Trophoblast cell (in vitro differentiated cells and primary cell): ENCODE data around the gene TMCC1.
"Not testable (repeated sequence)": the region's sequence is repeated elsewhere in the genome, so short reads cannot be mapped to it uniquely, and the experiment has no call there.

Experiments
- DNase-seq, 2 donors: peaks; one replicate each; pipeline ENCODE4 v3.0.0-alpha.2; 2016
- H2AFZ ChIP-seq: 2 replicates; pipeline ENCODE4 v1.6.1; 2013; ENCODE audit warnings: low read length, moderate library complexity, mild to moderate bottlenecking; ENCODE audit not compliant: insufficient read depth, poor library complexity
- H2AK5ac ChIP-seq: 2 replicates; pipeline ENCODE4 v1.6.1; 2013; ENCODE audit warnings: mild to moderate bottlenecking, low read length
- H2BK120ac ChIP-seq: 2 replicates; pipeline ENCODE4 v1.6.1; 2013; ENCODE audit warnings: low read length, mild to moderate bottlenecking, moderate library complexity; ENCODE audit not compliant: insufficient read depth, poor library complexity
- H2BK12ac ChIP-seq: 2 replicates; pipeline ENCODE4 v1.6.1; 2013; ENCODE audit warnings: mild to moderate bottlenecking, low read length, moderate library complexity
- H2BK5ac ChIP-seq: 2 replicates; pipeline ENCODE4 v1.6.1; 2013; ENCODE audit warnings: low read length, low read depth, moderate library complexity, mild to moderate bottlenecking; ENCODE audit not compliant: poor library complexity
- H3K14ac ChIP-seq: 2 replicates; pipeline ENCODE4 v1.6.1; 2013; ENCODE audit warnings: mild to moderate bottlenecking, low read length
- H3K18ac ChIP-seq: 2 replicates; pipeline ENCODE4 v1.6.1; 2013; ENCODE audit warnings: mild to moderate bottlenecking, low read length
- H3K23ac ChIP-seq: 2 replicates; pipeline ENCODE4 v1.6.1; 2013; ENCODE audit warnings: low read length
- H3K27ac ChIP-seq: 2 replicates; pipeline ENCODE4 v1.5.1; 2013; ENCODE audit warnings: low read depth, mild to moderate bottlenecking, inconsistent platforms, low read length, moderate library complexity
- H3K27me3 ChIP-seq: 2 replicates; pipeline ENCODE4 v1.6.1; 2013; ENCODE audit warnings: inconsistent platforms, mild to moderate bottlenecking, low read length, moderate library complexity; ENCODE audit not compliant: insufficient read depth
- H3K36me3 ChIP-seq, 2 experiments: 1 replicate in 1 of 2; 2 replicates in 1 of 2; pipeline ENCODE4 v1.6.1; 2013; ENCODE audit warnings: low read length in 2 of 2, mild to moderate bottlenecking in 2 of 2, moderate library complexity in 1 of 2; ENCODE audit not compliant: insufficient read depth in 2 of 2, control insufficient read depth in 1 of 2
- H3K4ac ChIP-seq: 2 replicates; pipeline ENCODE4 v1.6.1; 2013; ENCODE audit warnings: low read depth, mild to moderate bottlenecking, low read length, moderate library complexity
- H3K4me1 ChIP-seq, 2 experiments: 1 replicate in 1 of 2; 2 replicates in 1 of 2; pipeline ENCODE4 v1.6.1; 2013; ENCODE audit warnings: low read length in 2 of 2, mild to moderate bottlenecking in 2 of 2, moderate library complexity in 1 of 2; ENCODE audit not compliant: insufficient read depth in 2 of 2, control insufficient read depth in 1 of 2
- H3K4me2 ChIP-seq: 2 replicates; pipeline ENCODE4 v1.6.1; 2013; ENCODE audit warnings: inconsistent platforms, mild to moderate bottlenecking, low read length, moderate library complexity
- H3K4me3 ChIP-seq: 2 replicates; pipeline ENCODE4 v1.5.1; 2013; ENCODE audit warnings: mild to moderate bottlenecking, low read depth, low read length, inconsistent platforms
- H3K79me1 ChIP-seq: one replicate; pipeline ENCODE4 v1.6.1; 2013; ENCODE audit warnings: low read length
- H3K79me2 ChIP-seq: 2 replicates; pipeline ENCODE4 v1.6.1; 2013; ENCODE audit warnings: low read length, mild to moderate bottlenecking; ENCODE audit not compliant: control insufficient read depth, insufficient read depth, poor library complexity
- H3K9ac ChIP-seq: 2 replicates; pipeline ENCODE4 v1.6.1; 2013; ENCODE audit warnings: mild to moderate bottlenecking, low read length
- H3K9me3 ChIP-seq: 2 replicates; pipeline ENCODE4 v1.6.1; 2013; ENCODE audit warnings: low read depth, mild to moderate bottlenecking, control low read depth, inconsistent platforms, low read length; ENCODE audit not compliant: insufficient read depth
- H4K12ac ChIP-seq: 2 replicates; pipeline ENCODE4 v1.6.1; 2013; ENCODE audit warnings: low read depth, mild to moderate bottlenecking, low read length, moderate library complexity
- H4K8ac ChIP-seq: 2 replicates; pipeline ENCODE4 v1.6.1; 2013; ENCODE audit warnings: low read depth, mild to moderate bottlenecking, low read length, moderate library complexity
- H4K91ac ChIP-seq: one replicate; pipeline ENCODE4 v1.6.1; 2013; ENCODE audit warnings: low read depth, mild to moderate bottlenecking, low read length, moderate library complexity
- WGBS: extraction: QIAGEN DNeasy Blood & Tissue Kit; methylation state at CpG from one replicate; pipeline ENCODE4 v1.1.7; 2013; ENCODE audit warnings: missing lambda C conversion rate; ENCODE audit not compliant: insufficient read length, insufficient coverage; ENCODE audit errors: extremely low coverage; 5-methylcytosine and 5-hydroxymethylcytosine counted together

The TMCC1 gene

GRCh38 chr3:129683201-129683600, 210.3 kb downstream of the TMCC1 start:
- H3K27ac ChIP-seq, result no peak overlapping the region
- H3K14ac ChIP-seq, result no peak overlapping the region

DNA sequence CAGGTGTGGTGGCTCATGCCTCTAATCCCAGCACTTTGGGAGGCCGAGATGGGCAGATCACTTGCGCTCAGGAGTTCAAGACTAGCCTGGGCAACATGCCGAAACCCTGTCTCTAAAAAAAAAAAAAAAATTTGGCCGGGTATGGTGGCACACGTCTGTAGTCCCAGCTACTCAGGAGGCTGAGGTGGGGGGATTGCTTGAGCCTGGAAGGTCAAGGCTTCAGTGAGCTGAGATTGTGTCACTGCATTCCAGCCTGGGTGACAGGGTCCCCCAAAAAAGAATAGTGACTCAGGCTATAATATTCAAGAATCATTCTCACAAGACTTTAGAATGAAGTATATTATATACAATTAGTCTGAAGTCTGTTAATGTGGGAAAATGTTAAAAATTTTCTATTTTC, 216.5 kb downstream of the TMCC1 start:
- no peak overlapping the region for H2AK5ac ChIP-seq
- no peak overlapping the region for H4K91ac ChIP-seq
- no peak overlapping the region for H3K18ac ChIP-seq
- H3K27ac ChIP-seq, result no peak overlapping the region
- DNase-seq, result no peak
- no peak overlapping the region for H3K4ac ChIP-seq
- no peak overlapping the region for H2BK12ac ChIP-seq
- H3K79me1 ChIP-seq, result no peaks in the 10 kb centered on the region
- H3K14ac ChIP-seq, result no peak overlapping the region
- no CpG with 5 or more reads among the region's 5 CpGs for WGBS
- H4K12ac ChIP-seq, result no peak overlapping the region
- H3K27me3 ChIP-seq, result no peaks in the 10 kb centered on the region
- H2BK5ac ChIP-seq, result no peak overlapping the region
- H4K8ac ChIP-seq, result no peak overlapping the region
- no peak overlapping the region for H3K9ac ChIP-seq
- H3K4me3 ChIP-seq, result no peak overlapping the region
- H3K9me3 ChIP-seq, result no peaks in the 10 kb centered on the region
- no peak overlapping the region for H3K4me2 ChIP-seq
- peaks cover 0 to 5% of the 10 kb centered on the region in 2 experiments for H3K4me1 ChIP-seq
- no peak overlapping the region for H3K23ac ChIP-seq
- no peaks in the 10 kb centered on the region for H3K36me3 ChIP-seq
- H2BK120ac ChIP-seq, result no peak overlapping the region
- peaks cover 2% of the 10 kb centered on the region for H3K79me2 ChIP-seq
- H2AFZ ChIP-seq, result no peak overlapping the region

More at GRCh38 chr3:129683201-129683600, 210.3 kb downstream of the TMCC1 start:
- Histone ChIP-seq H3K4ac (no peak overlapping the region), H2AFZ (no peak overlapping the region), H2BK5ac (no peak overlapping the region), H3K79me2 (no peaks in the 10 kb centered on the region), H3K9ac (no peak overlapping the region), H4K91ac (no peak overlapping the region), H3K23ac (no peak overlapping the region), H4K12ac (no peak overlapping the region), H3K18ac (no peak overlapping the region), H3K27me3 (no peaks in the 10 kb centered on the region), H3K9me3 (no peaks in the 10 kb centered on the region), H2BK12ac (no peak overlapping the region), H2BK120ac (no peak overlapping the region), H3K79me1 (no peaks in the 10 kb centered on the region), H3K4me2 (no peak overlapping the region), H2AK5ac (no peak overlapping the region), H4K8ac (no peak overlapping the region), H3K4me3 (no peak overlapping the region), H3K4me1 (peaks cover 2% of the 10 kb centered on the region in 2 experiments), H3K36me3 (no peaks in the 10 kb centered on the region)
- DNase-seq, result no peak
- WGBS, result no CpG with 5 or more reads among the region's 2 CpGs

DNA sequence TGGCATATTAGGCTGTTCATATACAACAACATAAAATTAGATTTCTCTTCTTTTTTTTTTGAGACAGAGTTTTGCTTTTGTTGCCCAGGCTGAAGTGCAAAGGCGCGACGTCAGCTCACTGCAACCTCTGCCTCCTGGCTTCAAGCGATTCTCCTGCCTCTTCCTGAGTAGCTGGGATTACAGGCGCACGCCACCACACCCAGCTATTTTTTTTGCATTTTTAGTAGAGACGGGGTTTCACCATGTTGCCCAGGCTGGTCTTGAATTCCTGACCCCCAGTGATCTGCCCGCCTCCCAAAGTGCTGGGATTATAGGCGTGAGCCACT, 218.8 kb downstream of the TMCC1 start:
- H2BK120ac ChIP-seq, H3K79me2 ChIP-seq, H3K27me3 ChIP-seq, H4K91ac ChIP-seq, H3K27ac ChIP-seq, H3K4me1 ChIP-seq, H4K8ac ChIP-seq, H3K36me3 ChIP-seq, H3K4ac ChIP-seq, DNase-seq, H2BK5ac ChIP-seq, H3K9me3 ChIP-seq, H4K12ac ChIP-seq, H3K18ac ChIP-seq, H3K14ac ChIP-seq, H3K4me3 ChIP-seq, H3K23ac ChIP-seq, H2AFZ ChIP-seq, H2AK5ac ChIP-seq, H2BK12ac ChIP-seq, H3K79me1 ChIP-seq, H3K9ac ChIP-seq, H3K4me2 ChIP-seq: not testable (repeated sequence)
- no CpG with 5 or more reads among the region's 9 CpGs for WGBS

DNA sequence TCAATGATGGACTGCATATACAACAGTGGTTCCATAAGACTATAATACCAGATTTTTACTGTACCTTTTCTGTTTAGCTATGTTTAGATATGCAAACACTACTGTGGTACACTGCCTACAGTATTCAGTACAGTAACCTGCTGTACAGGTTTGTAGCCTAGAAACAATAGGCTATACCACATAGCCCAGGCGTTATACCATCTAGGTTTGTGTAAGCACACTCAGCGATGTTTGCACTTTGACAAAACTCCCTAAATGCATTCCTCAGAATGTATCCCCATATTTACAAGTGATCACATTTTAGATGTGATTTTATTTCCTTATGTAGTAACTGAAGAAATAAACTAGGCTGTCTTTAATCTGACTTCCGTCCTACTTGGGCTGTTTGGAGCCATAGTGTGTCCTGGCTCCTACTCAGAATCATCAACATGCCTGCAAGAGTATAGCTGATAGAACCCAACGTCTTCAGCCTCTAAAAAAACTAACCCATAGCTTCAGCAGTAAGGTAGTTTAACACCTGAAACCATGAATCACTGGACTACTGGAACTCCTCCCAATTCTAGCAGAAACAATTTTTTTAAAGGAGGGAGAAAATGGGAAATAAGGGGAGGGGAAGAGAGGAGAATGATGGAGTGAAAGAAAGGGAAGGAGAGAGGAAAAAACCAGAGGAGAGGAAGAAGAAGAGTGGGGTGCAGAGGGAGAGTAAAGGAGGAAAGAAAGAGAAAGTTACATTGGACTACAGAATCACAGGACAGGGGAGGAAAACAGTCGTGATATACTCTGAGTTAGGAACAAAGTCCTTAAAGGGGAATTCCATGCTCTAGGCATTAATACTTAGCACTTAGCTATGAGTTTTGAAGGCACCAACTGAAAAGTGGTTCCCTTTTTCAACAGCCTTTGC, 219.4 kb downstream of the TMCC1 start:
- Histone ChIP-seq H3K14ac (no peak overlapping the region), H3K4ac (no peak overlapping the region), H4K91ac (no peak overlapping the region), H2BK5ac (no peak overlapping the region), H3K4me3 (no peak overlapping the region), H3K79me2 (peaks cover 2% of the 10 kb centered on the region), H2AK5ac (no peak overlapping the region), H3K23ac (no peak overlapping the region), H3K27ac (no peak overlapping the region), H3K36me3 (peaks cover 9 to 10% of the 10 kb centered on the region in 2 experiments), H3K9ac (no peak overlapping the region), H3K27me3 (no peaks in the 10 kb centered on the region), H4K8ac (no peak overlapping the region), H3K79me1 (no peaks in the 10 kb centered on the region), H4K12ac (no peak overlapping the region), H2BK120ac (no peak overlapping the region), H3K18ac (no peak overlapping the region), H2BK12ac (no peak overlapping the region), H3K4me1 (peaks cover 0 to 5% of the 10 kb centered on the region in 2 experiments), H3K9me3 (peaks cover 1% of the 10 kb centered on the region), H2AFZ (no peak overlapping the region), H3K4me2 (no peak overlapping the region)
- WGBS, result no CpG with 5 or more reads among the region's 5 CpGs
- DNase-seq, result peak in 1 of 2 donors; percentile 30
